ENCODE measurements around the gene SEC14L1. TPM values are rescaled to one million over a fixed set of nuclear protein-coding genes. Genes with fewer than 3 reads are reported as not detected.

Gene SEC14L1
- total RNA-seq, 1 donor from 2014 or later, result 83.5 TPM

- Histone ChIP-seq H3K27ac (ENCODE audit: low read depth, low read length) (peak overlapping the region; percentile 52), H3K4me3 (ENCODE audit: low read length in 3 of 3) (no peak overlapping the region), H3K9ac (ENCODE audit: low read depth in 1 of 3, low read length in 3 of 3) (no peak overlapping the region), H3K4me1 (ENCODE audit: control insufficient read depth in 3 of 3, insufficient read depth in 3 of 3, low read length in 3 of 3) (peaks cover 10 to 26% (median 13%) of the 10 kb centered on the region in 3 donors), H3K36me3 (ENCODE audit: control insufficient read depth in 3 of 3, insufficient read depth in 3 of 3, low read length in 3 of 3) (no peaks in the 10 kb centered on the region), H3K27me3 (ENCODE audit: control insufficient read depth in 3 of 3, insufficient read depth in 3 of 3, low read length in 3 of 3) (no peaks in the 10 kb centered on the region), H3K9me3 (ENCODE audit: control insufficient read depth in 3 of 3, low read length in 3 of 3) (no peaks in the 10 kb centered on the region)
These were observed 24.8 kb upstream of the SEC14L1 start for GRCh38 chr17:77115947-77116346.

GRCh38 chr17:77116371-77116860 is 24.4 kb upstream of the SEC14L1 start:
- Histone ChIP-seq H3K9ac (ENCODE audit: low read depth in 1 of 3, low read length in 3 of 3) (no peak overlapping the region), H3K4me1 (ENCODE audit: control insufficient read depth in 3 of 3, insufficient read depth in 3 of 3, low read length in 3 of 3) (peaks cover 15 to 29% (median 17%) of the 10 kb centered on the region in 3 donors), H3K9me3 (ENCODE audit: control insufficient read depth in 3 of 3, low read length in 3 of 3) (no peaks in the 10 kb centered on the region), H3K27me3 (ENCODE audit: control insufficient read depth in 3 of 3, insufficient read depth in 3 of 3, low read length in 3 of 3) (no peaks in the 10 kb centered on the region), H3K4me3 (ENCODE audit: low read length in 3 of 3) (no peak overlapping the region), H3K36me3 (ENCODE audit: control insufficient read depth in 3 of 3, insufficient read depth in 3 of 3, low read length in 3 of 3) (no peaks in the 10 kb centered on the region), H3K27ac (ENCODE audit: low read depth, low read length) (peak overlapping the region; percentile 52)

GRCh38 chr17:77117415-77117814 is 23.4 kb upstream of the SEC14L1 start:
- H3K4me1 ChIP-seq (ENCODE audit: control insufficient read depth in 3 of 3, insufficient read depth in 3 of 3, low read length in 3 of 3), result peaks cover 21 to 29% (median 23%) of the 10 kb centered on the region in 3 donors

GRCh38 chr17:77118251-77118928 is 22.4 kb upstream of the SEC14L1 start:
- H3K36me3 ChIP-seq (ENCODE audit: control insufficient read depth in 3 of 3, insufficient read depth in 3 of 3, low read length in 3 of 3), result no peaks in the 10 kb centered on the region
- peak overlapping the region in 1 of 3 donors; percentile 51 for H3K9ac ChIP-seq (ENCODE audit: low read depth in 1 of 3, low read length in 3 of 3)
- H3K4me1 ChIP-seq (ENCODE audit: control insufficient read depth in 3 of 3, insufficient read depth in 3 of 3, low read length in 3 of 3), result peaks cover 21 to 29% (median 23%) of the 10 kb centered on the region in 3 donors
- H3K27ac ChIP-seq (ENCODE audit: low read depth, low read length), result peak overlapping the region; percentile 68
- H3K9me3 ChIP-seq (ENCODE audit: control insufficient read depth in 3 of 3, low read length in 3 of 3), result no peaks in the 10 kb centered on the region
- no peak overlapping the region for H3K4me3 ChIP-seq (ENCODE audit: low read length in 3 of 3)
- H3K27me3 ChIP-seq (ENCODE audit: control insufficient read depth in 3 of 3, insufficient read depth in 3 of 3, low read length in 3 of 3), result no peaks in the 10 kb centered on the region

More at GRCh38 chr17:77117415-77117814, 23.4 kb upstream of the SEC14L1 start:
- H3K4me3 ChIP-seq (ENCODE audit: low read length in 3 of 3), result no peak overlapping the region
- H3K36me3 ChIP-seq (ENCODE audit: control insufficient read depth in 3 of 3, insufficient read depth in 3 of 3, low read length in 3 of 3), result no peaks in the 10 kb centered on the region
- no peak overlapping the region for H3K9ac ChIP-seq (ENCODE audit: low read depth in 1 of 3, low read length in 3 of 3)
- peak overlapping the region; percentile 68 for H3K27ac ChIP-seq (ENCODE audit: low read depth, low read length)
- no peaks in the 10 kb centered on the region for H3K27me3 ChIP-seq (ENCODE audit: control insufficient read depth in 3 of 3, insufficient read depth in 3 of 3, low read length in 3 of 3)
- no peaks in the 10 kb centered on the region for H3K9me3 ChIP-seq (ENCODE audit: control insufficient read depth in 3 of 3, low read length in 3 of 3)

- Histone ChIP-seq H3K27me3 (ENCODE audit: control insufficient read depth in 3 of 3, insufficient read depth in 3 of 3, low read length in 3 of 3) (no peaks in the 10 kb centered on the region), H3K4me3 (ENCODE audit: low read length in 3 of 3) (no peak overlapping the region), H3K4me1 (ENCODE audit: control insufficient read depth in 3 of 3, insufficient read depth in 3 of 3, low read length in 3 of 3) (peaks cover 26 to 32% (median 28%) of the 10 kb centered on the region in 3 donors), H3K9ac (ENCODE audit: low read depth in 1 of 3, low read length in 3 of 3) (peak overlapping the region in 1 of 3 donors; percentile 20), H3K36me3 (ENCODE audit: control insufficient read depth in 3 of 3, insufficient read depth in 3 of 3, low read length in 3 of 3) (no peaks in the 10 kb centered on the region), H3K9me3 (ENCODE audit: control insufficient read depth in 3 of 3, low read length in 3 of 3) (no peaks in the 10 kb centered on the region), H3K27ac (ENCODE audit: low read depth, low read length) (peak overlapping the region; percentile 59)
These were observed 21.0 kb upstream of the SEC14L1 start for GRCh38 chr17:77119668-77120301.

- Histone ChIP-seq H3K27ac (ENCODE audit: low read depth, low read length) (peak overlapping the region; percentile 59), H3K4me1 (ENCODE audit: control insufficient read depth in 3 of 3, insufficient read depth in 3 of 3, low read length in 3 of 3) (peaks cover 23 to 37% (median 33%) of the 10 kb centered on the region in 3 donors), H3K9ac (ENCODE audit: low read depth in 1 of 3, low read length in 3 of 3) (peak overlapping the region in 2 of 3 donors; percentile 48 to 60)
These were observed 19.9 kb upstream of the SEC14L1 start for GRCh38 chr17:77120868-77121267.

GRCh38 chr17:77124192-77124889 is 16.4 kb upstream of the SEC14L1 start:
- H3K36me3 ChIP-seq (ENCODE audit: control insufficient read depth in 3 of 3, insufficient read depth in 3 of 3, low read length in 3 of 3), result no peaks in the 10 kb centered on the region
- H3K4me3 ChIP-seq (ENCODE audit: low read length in 3 of 3), result no peak overlapping the region
- H3K9me3 ChIP-seq (ENCODE audit: control insufficient read depth in 3 of 3, low read length in 3 of 3), result no peaks in the 10 kb centered on the region
- no peaks in the 10 kb centered on the region for H3K27me3 ChIP-seq (ENCODE audit: control insufficient read depth in 3 of 3, insufficient read depth in 3 of 3, low read length in 3 of 3)
- peak overlapping the region in 1 of 3 donors; percentile 25 for H3K9ac ChIP-seq (ENCODE audit: low read depth in 1 of 3, low read length in 3 of 3)
- H3K27ac ChIP-seq (ENCODE audit: low read depth, low read length), result peak overlapping the region; percentile 67
- peaks cover 30 to 46% (median 44%) of the 10 kb centered on the region in 3 donors for H3K4me1 ChIP-seq (ENCODE audit: control insufficient read depth in 3 of 3, insufficient read depth in 3 of 3, low read length in 3 of 3)

More at GRCh38 chr17:77120868-77121267, 19.9 kb upstream of the SEC14L1 start:
- H3K9me3 ChIP-seq (ENCODE audit: control insufficient read depth in 3 of 3, low read length in 3 of 3), result no peaks in the 10 kb centered on the region
- no peaks in the 10 kb centered on the region for H3K36me3 ChIP-seq (ENCODE audit: control insufficient read depth in 3 of 3, insufficient read depth in 3 of 3, low read length in 3 of 3)
- no peaks in the 10 kb centered on the region for H3K27me3 ChIP-seq (ENCODE audit: control insufficient read depth in 3 of 3, insufficient read depth in 3 of 3, low read length in 3 of 3)
- H3K4me3 ChIP-seq (ENCODE audit: low read length in 3 of 3), result no peak overlapping the region

- H3K36me3 ChIP-seq (ENCODE audit: control insufficient read depth in 3 of 3, insufficient read depth in 3 of 3, low read length in 3 of 3), result no peaks in the 10 kb centered on the region
- no peaks in the 10 kb centered on the region for H3K27me3 ChIP-seq (ENCODE audit: control insufficient read depth in 3 of 3, insufficient read depth in 3 of 3, low read length in 3 of 3)
- H3K4me1 ChIP-seq (ENCODE audit: control insufficient read depth in 3 of 3, insufficient read depth in 3 of 3, low read length in 3 of 3), result peaks cover 40 to 55% (median 50%) of the 10 kb centered on the region in 3 donors
- H3K27ac ChIP-seq (ENCODE audit: low read depth, low read length), result peak overlapping the region; percentile 56
- H3K9me3 ChIP-seq (ENCODE audit: control insufficient read depth in 3 of 3, low read length in 3 of 3), result no peaks in the 10 kb centered on the region
- no peak overlapping the region for H3K4me3 ChIP-seq (ENCODE audit: low read length in 3 of 3)
- H3K9ac ChIP-seq (ENCODE audit: low read depth in 1 of 3, low read length in 3 of 3), result no peak overlapping the region
These were observed 15.3 kb upstream of the SEC14L1 start for GRCh38 chr17:77125432-77125901.

GRCh38 chr17:77126519-77126918 is 14.2 kb upstream of the SEC14L1 start:
- H3K9ac ChIP-seq (ENCODE audit: low read depth in 1 of 3, low read length in 3 of 3), result peak overlapping the region in 2 of 3 donors; percentile 6 to 45
- H3K4me3 ChIP-seq (ENCODE audit: low read length in 3 of 3), result no peak overlapping the region
- H3K27me3 ChIP-seq (ENCODE audit: control insufficient read depth in 3 of 3, insufficient read depth in 3 of 3, low read length in 3 of 3), result no peaks in the 10 kb centered on the region
- no peaks in the 10 kb centered on the region for H3K9me3 ChIP-seq (ENCODE audit: control insufficient read depth in 3 of 3, low read length in 3 of 3)
- no peaks in the 10 kb centered on the region for H3K36me3 ChIP-seq (ENCODE audit: control insufficient read depth in 3 of 3, insufficient read depth in 3 of 3, low read length in 3 of 3)
- peaks cover 40 to 53% (median 43%) of the 10 kb centered on the region in 3 donors for H3K4me1 ChIP-seq (ENCODE audit: control insufficient read depth in 3 of 3, insufficient read depth in 3 of 3, low read length in 3 of 3)
- H3K27ac ChIP-seq (ENCODE audit: low read depth, low read length), result peak overlapping the region; percentile 56
